Measurements from ENCODE around the gene SPOCK2. TPM values are rescaled to one million over a fixed set of nuclear protein-coding genes. Genes with fewer than 3 reads are reported as not detected.

SPOCK2 gene
- total and polyA plus RNA-seq, 2 donors (not counting 3 experiments of a cell fraction or from before 2014, with no cell fraction given), result 0.40 to 1.1 TPM

DNA sequence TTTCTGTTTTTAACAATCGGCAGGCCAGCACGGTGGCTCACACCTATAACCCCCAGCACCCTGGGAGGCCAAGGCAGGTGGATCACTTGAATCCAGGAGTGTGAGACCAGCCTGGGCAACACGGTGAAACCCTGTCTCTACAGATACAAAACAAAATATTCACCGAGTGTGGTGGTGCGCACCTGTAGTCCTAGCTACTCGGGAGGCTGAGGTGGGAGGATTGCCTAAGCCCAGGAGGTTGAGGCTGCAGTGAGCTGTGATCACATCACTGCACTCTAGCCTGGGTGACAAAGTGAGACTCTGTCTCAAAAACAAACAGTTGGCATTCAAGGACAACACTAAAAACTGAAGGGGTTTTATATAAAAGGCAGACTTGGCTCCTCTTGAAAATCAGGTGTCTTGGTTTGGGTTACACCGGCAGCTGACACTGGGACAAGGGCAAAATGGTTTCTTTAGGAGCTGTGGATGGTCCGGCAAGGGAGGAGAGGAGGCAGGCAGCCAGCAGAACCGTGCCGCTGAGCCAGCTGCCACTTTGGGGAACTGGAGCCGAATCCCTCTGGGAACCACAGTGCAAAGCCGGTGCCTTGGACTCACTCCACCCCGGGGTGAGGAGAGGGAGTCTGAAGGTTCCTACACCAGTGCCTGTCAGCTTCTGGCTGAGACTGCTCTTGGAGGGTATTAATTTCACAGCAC, 71.6 kb downstream of the SPOCK2 start:
- no TSS peak for BruUV-seq (replicated peaks)
- TF ChIP-seq GATA2 (IDR thresholded peaks at IDR 0.05; ENCODE audit: insufficient read depth, insufficient read length, low read depth, low read length) (no peak), MYC (IDR thresholded peaks at IDR 0.05; ENCODE audit: low read depth, low read length) (no peak), JUN (IDR thresholded peaks at IDR 0.05; ENCODE audit: borderline replicate concordance, insufficient read depth, insufficient read length, low read depth) (no peak)
- TF ChIP-seq, protein P1, sequence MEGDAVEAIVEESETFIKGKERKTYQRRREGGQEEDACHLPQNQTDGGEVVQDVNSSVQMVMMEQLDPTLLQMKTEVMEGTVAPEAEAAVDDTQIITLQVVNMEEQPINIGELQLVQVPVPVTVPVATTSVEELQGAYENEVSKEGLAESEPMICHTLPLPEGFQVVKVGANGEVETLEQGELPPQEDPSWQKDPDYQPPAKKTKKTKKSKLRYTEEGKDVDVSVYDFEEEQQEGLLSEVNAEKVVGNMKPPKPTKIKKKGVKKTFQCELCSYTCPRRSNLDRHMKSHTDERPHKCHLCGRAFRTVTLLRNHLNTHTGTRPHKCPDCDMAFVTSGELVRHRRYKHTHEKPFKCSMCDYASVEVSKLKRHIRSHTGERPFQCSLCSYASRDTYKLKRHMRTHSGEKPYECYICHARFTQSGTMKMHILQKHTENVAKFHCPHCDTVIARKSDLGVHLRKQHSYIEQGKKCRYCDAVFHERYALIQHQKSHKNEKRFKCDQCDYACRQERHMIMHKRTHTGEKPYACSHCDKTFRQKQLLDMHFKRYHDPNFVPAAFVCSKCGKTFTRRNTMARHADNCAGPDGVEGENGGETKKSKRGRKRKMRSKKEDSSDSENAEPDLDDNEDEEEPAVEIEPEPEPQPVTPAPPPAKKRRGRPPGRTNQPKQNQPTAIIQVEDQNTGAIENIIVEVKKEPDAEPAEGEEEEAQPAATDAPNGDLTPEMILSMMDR (IDR thresholded peaks at IDR 0.05; ENCODE audit: extremely low read depth in 1 of 2, insufficient read depth in 1 of 2, low read depth in 1 of 2, low read length in 2 of 2), result no peak
- TF ChIP-seq, protein P2, sequence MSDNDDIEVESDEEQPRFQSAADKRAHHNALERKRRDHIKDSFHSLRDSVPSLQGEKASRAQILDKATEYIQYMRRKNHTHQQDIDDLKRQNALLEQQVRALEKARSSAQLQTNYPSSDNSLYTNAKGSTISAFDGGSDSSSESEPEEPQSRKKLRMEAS (IDR thresholded peaks at IDR 0.05; ENCODE audit: insufficient read depth, insufficient read length), result no peak
- H3K9me3 ChIP-seq (replicated peaks; ENCODE audit: control insufficient read depth, insufficient read depth, low read length), result no peaks in the 10 kb centered on the region
- peaks cover 2 to 7% of the 10 kb centered on the region in 2 experiments for H3K27me3 ChIP-seq (ENCODE audit: control insufficient read depth in 2 of 2, insufficient read depth in 2 of 2, low read length in 2 of 2)
- H3K4me1 ChIP-seq (ENCODE audit: control insufficient read depth, extremely low read depth, insufficient read depth, low read length), result peaks cover 7% of the 10 kb centered on the region
- POLR2A ChIA-PET, result no interaction called here
- H3K4me3 ChIP-seq (replicated peaks in 1 of 3; ENCODE audit: insufficient read depth in 1 of 3, low read depth in 1 of 3, low read length in 3 of 3), result no peak overlapping the region
- dilution Hi-C loops (cut with MboI; ENCODE audit: extremely low pct_ligation_motif_present, low sequenced_read_pairs), result no loop called here
- intact Hi-C loops (cut with micrococcal nuclease), result no loop called here
- DNase-seq (ENCODE audit: low read depth, low spot score), result no peak
- H3K79me2 ChIP-seq (ENCODE audit: control insufficient read depth, insufficient read depth, low read length), result no peaks in the 10 kb centered on the region
- H3K36me3 ChIP-seq (ENCODE audit: control insufficient read depth in 2 of 2, extremely low read depth in 1 of 2, insufficient read depth in 2 of 2, low read length in 2 of 2), result no peaks in the 10 kb centered on the region
- H3K4me2 ChIP-seq (ENCODE audit: insufficient read depth, low read length), result no peak overlapping the region
- no peak overlapping the region for H2AFZ ChIP-seq (ENCODE audit: low read depth, low read length)
- no peak overlapping the region for H3K27ac ChIP-seq (ENCODE audit: insufficient read depth, low read depth, low read length)
- CTCF ChIA-PET, result no interaction called here
- FAIRE-seq, result no peak
- no peaks in the 10 kb centered on the region for H4K20me1 ChIP-seq (replicated peaks; ENCODE audit: control insufficient read depth, extremely low read depth, insufficient read depth, low read length)
- H3K9me1 ChIP-seq (replicated peaks; ENCODE audit: control insufficient read depth, extremely low read depth, insufficient read depth, low read length), result no peaks in the 10 kb centered on the region
- H3K9ac ChIP-seq (replicated peaks; ENCODE audit: extremely low read depth, insufficient read depth, low read length), result no peak overlapping the region
